Astrocyte (in vitro differentiated cells and primary cell): ENCODE measurements around the gene COMT.
A peak's percentile ranks its signal among the peaks of the same experiment; 100 is the strongest.

ENCODE experiments used
- EZH2 ChIP-seq: IDR thresholded peaks from 2 replicates; pipeline ENCODE4 v1.6.1; 2012; ENCODE audit warnings: mild to moderate bottlenecking, low read length, inconsistent platforms; ENCODE audit not compliant: insufficient read depth
- TF ChIP-seq, protein P1 (sequence below): IDR thresholded peaks from 2 replicates; pipeline ENCODE4 v1.5.1; 2011; ENCODE audit warnings: low read depth, mild to moderate bottlenecking, inconsistent platforms, low read length, moderate library complexity; ENCODE audit not compliant: insufficient read depth

DNA sequence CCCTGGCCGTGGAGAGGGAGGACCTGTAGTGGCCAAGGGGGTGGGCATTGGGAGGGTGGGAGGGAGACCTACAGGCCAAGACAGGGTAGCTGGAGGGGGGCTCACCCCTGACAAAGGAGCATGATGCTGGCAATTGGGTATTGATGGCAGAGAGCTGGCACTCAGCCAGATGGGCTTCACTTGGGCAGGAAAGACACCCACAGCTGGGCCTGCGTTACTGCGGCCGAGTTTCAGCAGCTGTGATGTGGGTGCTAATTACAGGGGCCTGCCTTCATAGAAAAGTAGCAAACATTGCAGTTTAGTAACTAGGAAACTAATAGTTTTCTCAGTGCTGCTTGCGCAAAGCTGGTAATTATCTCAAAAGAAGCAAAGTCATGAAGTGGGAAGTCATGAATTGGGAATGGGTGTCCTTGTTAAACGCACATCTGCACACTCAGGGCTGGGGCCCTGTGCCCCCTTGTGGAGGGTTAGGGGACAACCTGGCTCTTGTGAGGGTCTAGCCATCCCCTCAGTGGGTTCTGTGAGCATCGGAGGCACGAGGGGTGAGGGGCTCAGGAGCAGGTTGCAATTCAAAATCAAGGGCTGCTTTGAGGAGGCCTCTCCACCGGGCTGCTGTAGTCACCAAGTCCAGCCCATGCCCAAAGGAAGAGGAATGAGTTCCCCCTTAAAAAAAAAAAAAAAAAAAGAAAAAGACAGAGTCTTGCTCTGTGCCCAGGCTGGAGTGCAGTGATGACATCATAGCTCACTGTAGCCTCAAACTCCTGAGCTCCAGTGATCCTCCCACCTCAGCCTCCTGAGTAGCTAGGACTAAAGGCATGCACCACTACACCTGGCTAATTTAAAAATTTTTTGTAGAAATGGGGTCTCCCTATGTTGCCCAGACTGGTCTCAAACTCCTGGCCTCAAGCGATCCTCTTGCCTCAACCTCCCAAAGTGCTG lies 24.5 kb downstream of the COMT start:
- TF ChIP-seq, protein P1, sequence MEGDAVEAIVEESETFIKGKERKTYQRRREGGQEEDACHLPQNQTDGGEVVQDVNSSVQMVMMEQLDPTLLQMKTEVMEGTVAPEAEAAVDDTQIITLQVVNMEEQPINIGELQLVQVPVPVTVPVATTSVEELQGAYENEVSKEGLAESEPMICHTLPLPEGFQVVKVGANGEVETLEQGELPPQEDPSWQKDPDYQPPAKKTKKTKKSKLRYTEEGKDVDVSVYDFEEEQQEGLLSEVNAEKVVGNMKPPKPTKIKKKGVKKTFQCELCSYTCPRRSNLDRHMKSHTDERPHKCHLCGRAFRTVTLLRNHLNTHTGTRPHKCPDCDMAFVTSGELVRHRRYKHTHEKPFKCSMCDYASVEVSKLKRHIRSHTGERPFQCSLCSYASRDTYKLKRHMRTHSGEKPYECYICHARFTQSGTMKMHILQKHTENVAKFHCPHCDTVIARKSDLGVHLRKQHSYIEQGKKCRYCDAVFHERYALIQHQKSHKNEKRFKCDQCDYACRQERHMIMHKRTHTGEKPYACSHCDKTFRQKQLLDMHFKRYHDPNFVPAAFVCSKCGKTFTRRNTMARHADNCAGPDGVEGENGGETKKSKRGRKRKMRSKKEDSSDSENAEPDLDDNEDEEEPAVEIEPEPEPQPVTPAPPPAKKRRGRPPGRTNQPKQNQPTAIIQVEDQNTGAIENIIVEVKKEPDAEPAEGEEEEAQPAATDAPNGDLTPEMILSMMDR, result peak; percentile 42
- no peak for TF ChIP-seq EZH2
